Measurements from ENCODE around the gene AQP9.
"Not testable (repeated sequence)": the region's sequence is repeated elsewhere in the genome, so short reads cannot be mapped to it uniquely, and the experiment has no call there.

Gene AQP9

GRCh38 chr15:58138106-58138505 lies at the start of gene AQP9:
TSS of gene AQP9 (plus strand) at chr15:58138381. CDS start at chr15:58138566, 185 bp downstream.
- DNase-seq (ENCODE audit: low spot score) = no peak

GRCh38 chr15:58095415-58095814 lies 42.8 kb upstream of the AQP9 start:
- DNase-seq (ENCODE audit: low spot score) = no peak

GRCh38 chr15:58096529-58097084 lies 41.6 kb upstream of the AQP9 start:
- no peak for DNase-seq (ENCODE audit: low spot score)

GRCh38 chr15:58103482-58103881 lies 34.7 kb upstream of the AQP9 start:
- DNase-seq (ENCODE audit: low spot score) = no peak

GRCh38 chr15:58108117-58108516 lies 30.1 kb upstream of the AQP9 start:
- no peak for DNase-seq (ENCODE audit: low spot score)

- DNase-seq (ENCODE audit: low spot score) = no peak
These were observed 28.8 kb upstream of the AQP9 start for GRCh38 chr15:58109419-58109818.

GRCh38 chr15:58110999-58111717 lies 27.0 kb upstream of the AQP9 start:
- no peak for DNase-seq (ENCODE audit: low spot score)

GRCh38 chr15:58111718-58112104 lies 26.5 kb upstream of the AQP9 start:
- no peak for DNase-seq (ENCODE audit: low spot score)

- not testable (repeated sequence) for DNase-seq (ENCODE audit: low spot score)
These were observed 24.8 kb upstream of the AQP9 start for GRCh38 chr15:58113358-58113757.

- no peak for DNase-seq (ENCODE audit: low spot score)
These were observed 23.8 kb upstream of the AQP9 start for GRCh38 chr15:58114388-58114787.

- no peak for DNase-seq (ENCODE audit: low spot score)
These were observed 23.4 kb upstream of the AQP9 start for GRCh38 chr15:58114812-58115211.

GRCh38 chr15:58115692-58116091 lies 22.5 kb upstream of the AQP9 start:
- DNase-seq (ENCODE audit: low spot score) = no peak

- DNase-seq (ENCODE audit: low spot score) = no peak
These were observed 20.6 kb upstream of the AQP9 start for GRCh38 chr15:58117619-58118018.

- no peak for DNase-seq (ENCODE audit: low spot score)
These were observed 19.9 kb upstream of the AQP9 start for GRCh38 chr15:58118272-58118671.

GRCh38 chr15:58119016-58119415 lies 19.2 kb upstream of the AQP9 start:
- no peak for DNase-seq (ENCODE audit: low spot score)

- no peak for DNase-seq (ENCODE audit: low spot score)
These were observed 13.6 kb upstream of the AQP9 start for GRCh38 chr15:58124585-58124984.

GRCh38 chr15:58125333-58125732 lies 12.8 kb upstream of the AQP9 start:
- no peak for DNase-seq (ENCODE audit: low spot score)

- no peak for DNase-seq (ENCODE audit: low spot score)
These were observed 3.3 kb upstream of the AQP9 start for GRCh38 chr15:58134886-58135285.

GRCh38 chr15:58135511-58136174 lies 2.5 kb upstream of the AQP9 start:
- DNase-seq (ENCODE audit: low spot score) = no peak

- DNase-seq (ENCODE audit: low spot score) = no peak
These were observed 1.4 kb upstream of the AQP9 start for GRCh38 chr15:58136731-58137130.

- no peak for DNase-seq (ENCODE audit: low spot score)
These were observed 495 bp upstream of the AQP9 start for GRCh38 chr15:58137686-58138085.

- DNase-seq (ENCODE audit: low spot score) = no peak
These were observed 1.3 kb downstream of the AQP9 start for GRCh38 chr15:58139276-58139988.

- DNase-seq (ENCODE audit: low spot score) = no peak
These were observed 1.9 kb downstream of the AQP9 start for GRCh38 chr15:58139989-58140522.

Data from COLO829 (cell line).